Activated CD8-positive, alpha-beta memory T cell treated with anti-CD3 and anti-CD28 coated beads, Interleukin-2, amount 10 ng/mL, durations not matched to agents 7 days and 5 days (primary cell): Measurements from ENCODE around the gene PPP6R3. TPM values are rescaled to one million over a fixed set of nuclear protein-coding genes. Genes with fewer than 3 reads are reported as not detected.
A peak's percentile ranks its signal among the peaks of the same experiment; 100 is the strongest.

Source experiments
- ATAC-seq: fragments of 150-1000 bp; cut with Tn5 transposase; one replicate; pipeline ENCODE4 v1.10.0; 2021; ENCODE audit warnings: moderate library complexity
- CTCF ChIA-PET: fragments of 350-600 bp; sonication (Branson Sonifier 250); formaldehyde crosslinking; loops from one replicate; lab custom pipeline; 2021; ENCODE audit warnings: antibody characterized with exemption; lab: Charles Lee
- DNase-seq: peaks from one replicate; pipeline ENCODE4 v3.0.0-alpha.2; 2020
- H3K27ac Mint-ChIP-seq: one replicate; pipeline ENCODE4 v1.8.0; 2021; ENCODE audit warnings: mild to moderate bottlenecking, mixed read lengths
- H3K27me3 Mint-ChIP-seq: one replicate; pipeline ENCODE4 v1.8.0; 2021; ENCODE audit warnings: mixed read lengths
- H3K36me3 Mint-ChIP-seq: one replicate; pipeline ENCODE4 v1.8.0; 2021; ENCODE audit warnings: mild to moderate bottlenecking, mixed read lengths
- H3K4me1 Mint-ChIP-seq: one replicate; pipeline ENCODE4 v1.8.0; 2021; ENCODE audit warnings: mixed read lengths
- H3K4me3 Mint-ChIP-seq: one replicate; pipeline ENCODE4 v1.8.0; 2021; ENCODE audit warnings: mild to moderate bottlenecking, moderate library complexity, mixed read lengths
- H3K9me3 Mint-ChIP-seq: one replicate; pipeline ENCODE4 v1.8.0; 2022; ENCODE audit warnings: low read depth, mixed read lengths
- total RNA-seq, 2 experiments: library from RNA; stranded (reverse); gene quantifications; one replicate each; pipeline ENCODE4 v1.2.3, GENCODE V29; 2021

PPP6R3 gene
- total RNA-seq, 2 experiments from 2014 or later: 116 to 121 TPM

DNA sequence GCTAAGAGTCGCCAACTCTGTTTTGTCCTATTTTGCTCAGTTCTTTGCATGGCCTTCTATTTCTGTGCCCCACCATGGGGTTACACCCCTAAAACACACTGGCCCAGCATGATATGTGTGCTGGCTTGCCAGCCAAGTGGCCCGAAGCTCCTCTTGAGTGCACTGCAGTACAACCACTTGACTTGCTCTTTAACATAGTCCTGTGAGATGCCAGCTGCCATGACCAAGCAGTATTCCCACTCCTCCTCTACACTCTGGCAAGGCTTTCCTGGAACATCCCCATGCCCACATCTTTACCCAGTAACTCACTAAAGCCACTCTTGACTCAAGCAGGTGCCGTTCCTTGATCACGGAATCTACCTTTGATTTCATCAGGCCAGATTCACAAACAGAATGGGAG lies 120.9 kb downstream of the PPP6R3 start:
- Mint-ChIP-seq H3K4me1 (peaks cover 14% of the 10 kb centered on the region), H3K27ac (no peak overlapping the region), H3K4me3 (no peak overlapping the region), H3K9me3 (no peaks in the 10 kb centered on the region), H3K36me3 (peaks cover 56% of the 10 kb centered on the region), H3K27me3 (no peaks in the 10 kb centered on the region)
- ATAC-seq (no peak), DNase-seq (no peak)
- CTCF ChIA-PET: interaction anchor here (1.1 kb wide), 1 partner anchor 263 kb away, joined by 3 read pairs; no protein-coding TSS in a partner anchor

DNA sequence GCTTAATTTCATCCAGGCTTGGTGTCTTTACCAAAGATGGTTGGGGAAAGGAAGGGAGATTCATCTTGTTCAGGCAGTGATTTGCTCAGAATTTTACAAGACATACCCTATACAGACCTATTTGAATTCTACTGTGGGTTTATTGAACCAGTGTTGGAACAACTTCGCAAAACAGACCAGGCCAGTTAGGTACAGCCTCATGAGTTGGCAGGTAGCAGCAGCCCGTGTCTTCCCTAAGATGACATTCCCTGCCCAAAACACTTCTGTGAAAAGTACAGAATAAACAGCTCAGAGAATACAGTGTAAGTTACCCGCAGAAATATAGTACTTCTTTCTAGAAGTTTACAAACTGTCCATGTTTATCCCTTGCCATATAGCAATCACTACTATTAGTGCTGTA lies 121.3 kb downstream of the PPP6R3 start:
- Mint-ChIP-seq H3K9me3 (no peaks in the 10 kb centered on the region), H3K4me3 (no peak overlapping the region), H3K36me3 (peaks cover 53% of the 10 kb centered on the region), H3K27me3 (no peaks in the 10 kb centered on the region), H3K4me1 (peaks cover 14% of the 10 kb centered on the region), H3K27ac (no peak overlapping the region)
- DNase-seq (no peak), ATAC-seq (no peak)
- CTCF ChIA-PET: interaction anchor here (1.1 kb wide), 1 partner anchor 262 kb away, joined by 3 read pairs; no protein-coding TSS in a partner anchor

DNA sequence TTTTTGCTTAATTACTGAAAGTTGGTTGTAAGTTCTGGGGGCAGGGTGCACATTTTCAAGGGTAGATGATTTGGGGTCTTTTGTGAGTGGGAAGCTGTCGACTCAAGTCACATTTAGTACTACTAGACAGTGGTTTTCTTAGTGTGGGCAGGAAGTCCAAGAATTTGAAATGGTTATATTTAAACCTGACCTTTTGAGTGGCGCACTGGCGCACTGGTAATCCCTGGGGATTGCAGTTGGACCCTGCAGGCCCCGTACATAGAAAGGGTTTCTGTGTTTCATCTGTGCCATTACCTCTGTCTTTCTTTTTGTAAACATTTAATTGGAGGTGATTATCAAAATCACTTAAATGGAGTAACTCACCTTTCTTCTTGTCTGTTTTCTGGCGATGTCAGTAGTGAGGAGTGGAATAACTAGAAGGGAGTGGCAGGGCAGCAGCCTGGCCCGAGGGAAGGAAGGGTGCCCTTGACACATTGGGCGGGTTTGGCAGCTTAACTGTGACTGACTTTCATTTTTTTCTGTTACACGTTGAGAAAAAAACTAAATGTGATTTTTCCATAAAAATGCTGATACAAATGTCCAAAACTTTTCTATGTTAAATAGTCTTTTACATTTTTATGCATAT lies 122.0 kb downstream of the PPP6R3 start:
- peaks cover 14% of the 10 kb centered on the region for H3K4me1 Mint-ChIP-seq
- ATAC-seq: no peak
- H3K4me3 Mint-ChIP-seq: no peak overlapping the region
- DNase-seq: no peak
- CTCF ChIA-PET: interaction anchor here (1.7 kb wide), 1 partner anchor 262 kb away, joined by 5 read pairs; no protein-coding TSS in a partner anchor
- H3K9me3 Mint-ChIP-seq: no peaks in the 10 kb centered on the region
- H3K36me3 Mint-ChIP-seq: peaks cover 51% of the 10 kb centered on the region
- no peaks in the 10 kb centered on the region for H3K27me3 Mint-ChIP-seq
- no peak overlapping the region for H3K27ac Mint-ChIP-seq

DNA sequence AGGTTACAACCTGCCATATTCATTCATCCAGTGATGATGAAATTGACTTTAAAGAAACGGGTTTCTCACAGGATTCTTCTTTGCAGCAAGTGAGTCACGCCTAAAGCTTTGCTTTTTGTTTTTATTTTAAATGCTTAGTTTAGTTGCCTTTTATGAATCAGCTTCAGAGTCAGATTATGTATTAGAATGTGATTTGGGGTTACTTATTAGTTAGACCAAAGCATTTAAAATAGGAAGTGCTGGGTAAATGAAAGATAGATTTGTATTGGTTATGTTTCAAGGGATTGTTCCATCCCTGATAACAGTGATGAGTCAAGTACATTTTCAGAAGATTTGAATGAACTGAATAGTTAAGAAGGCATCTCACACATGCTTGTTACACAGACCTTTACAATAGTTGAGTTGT lies 122.5 kb downstream of the PPP6R3 start:
- DNase-seq (no peak), ATAC-seq (no peak)
- peaks cover 14% of the 10 kb centered on the region for H3K4me1 Mint-ChIP-seq
- H3K27ac Mint-ChIP-seq: peak overlapping the region; percentile 18
- CTCF ChIA-PET: interaction anchor here (1.1 to 2.3 kb wide), 5 partner anchors 10 to 261 kb away, joined by 4 to 14 read pairs (median 5); no protein-coding TSS in a partner anchor
- H3K4me3 Mint-ChIP-seq: no peak overlapping the region
- no peaks in the 10 kb centered on the region for H3K27me3 Mint-ChIP-seq
- peaks cover 52% of the 10 kb centered on the region for H3K36me3 Mint-ChIP-seq
- H3K9me3 Mint-ChIP-seq: no peaks in the 10 kb centered on the region

DNA sequence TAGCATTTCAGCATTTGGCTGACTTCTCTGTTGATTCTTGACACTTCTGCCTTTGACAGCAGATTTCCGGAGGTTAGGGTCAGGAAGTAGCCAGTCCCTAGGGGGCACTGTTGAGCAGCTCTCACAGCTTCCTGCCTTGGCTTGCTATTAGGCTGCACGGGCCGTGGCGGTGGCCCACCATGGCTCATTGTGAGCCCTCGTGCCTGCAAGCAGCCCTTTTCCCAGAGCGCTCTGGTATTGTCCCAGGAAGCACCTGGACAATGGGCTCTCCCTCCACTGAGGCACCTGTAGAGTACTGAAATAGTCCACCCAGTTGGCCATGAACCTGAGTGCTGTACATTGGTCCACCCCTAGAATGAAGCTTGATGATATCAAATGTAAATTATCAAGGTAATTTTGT lies 123.5 kb downstream of the PPP6R3 start:
- ATAC-seq (peak; percentile 74), DNase-seq (peak; percentile 72)
- H3K9me3 Mint-ChIP-seq: no peaks in the 10 kb centered on the region
- no peaks in the 10 kb centered on the region for H3K27me3 Mint-ChIP-seq
- H3K36me3 Mint-ChIP-seq: peaks cover 46% of the 10 kb centered on the region
- CTCF ChIA-PET: interaction anchor here (0.6 to 2.3 kb wide), 14 partner anchors 8 to 260 kb away, joined by 3 to 14 read pairs (median 4); no protein-coding TSS in a partner anchor
- H3K4me3 Mint-ChIP-seq: no peak overlapping the region
- H3K27ac Mint-ChIP-seq: no peak overlapping the region
- peaks cover 14% of the 10 kb centered on the region for H3K4me1 Mint-ChIP-seq

DNA sequence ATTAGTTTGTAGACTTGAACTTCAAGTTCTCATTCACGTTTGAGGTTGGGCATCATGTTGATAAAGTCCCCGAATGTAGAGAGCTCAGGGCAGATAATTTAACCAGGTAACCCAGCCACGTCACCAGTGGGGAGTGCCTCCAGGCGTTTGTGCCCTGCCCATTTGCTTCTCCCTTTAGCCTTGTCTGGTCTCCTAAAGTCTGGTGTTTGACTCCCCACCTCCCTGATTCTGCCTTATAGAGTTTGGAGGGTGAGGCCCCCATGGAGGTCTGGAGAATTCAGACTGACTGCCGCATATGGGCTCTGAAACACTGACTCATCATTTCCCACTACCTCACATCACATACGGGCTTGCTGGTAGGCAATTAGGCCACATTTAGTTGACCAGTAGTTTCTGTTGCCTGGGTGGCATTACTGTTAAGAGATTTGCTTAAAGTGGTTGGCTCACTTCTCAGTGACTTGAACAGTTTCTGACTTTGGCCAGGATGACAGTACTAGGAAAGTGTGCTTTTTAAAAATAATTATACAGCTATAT lies 124.5 kb downstream of the PPP6R3 start:
- Mint-ChIP-seq H3K4me1 (peaks cover 14% of the 10 kb centered on the region), H3K27ac (peak overlapping the region; percentile 19), H3K9me3 (no peaks in the 10 kb centered on the region), H3K27me3 (no peaks in the 10 kb centered on the region), H3K36me3 (peaks cover 43% of the 10 kb centered on the region), H3K4me3 (no peak overlapping the region)
- CTCF ChIA-PET: interaction anchor here (0.6 to 2.3 kb wide), 5 partner anchors 10 to 258 kb away, joined by 3 to 14 read pairs (median 4); no protein-coding TSS in a partner anchor
- DNase-seq: no peak
- no peak for ATAC-seq

DNA sequence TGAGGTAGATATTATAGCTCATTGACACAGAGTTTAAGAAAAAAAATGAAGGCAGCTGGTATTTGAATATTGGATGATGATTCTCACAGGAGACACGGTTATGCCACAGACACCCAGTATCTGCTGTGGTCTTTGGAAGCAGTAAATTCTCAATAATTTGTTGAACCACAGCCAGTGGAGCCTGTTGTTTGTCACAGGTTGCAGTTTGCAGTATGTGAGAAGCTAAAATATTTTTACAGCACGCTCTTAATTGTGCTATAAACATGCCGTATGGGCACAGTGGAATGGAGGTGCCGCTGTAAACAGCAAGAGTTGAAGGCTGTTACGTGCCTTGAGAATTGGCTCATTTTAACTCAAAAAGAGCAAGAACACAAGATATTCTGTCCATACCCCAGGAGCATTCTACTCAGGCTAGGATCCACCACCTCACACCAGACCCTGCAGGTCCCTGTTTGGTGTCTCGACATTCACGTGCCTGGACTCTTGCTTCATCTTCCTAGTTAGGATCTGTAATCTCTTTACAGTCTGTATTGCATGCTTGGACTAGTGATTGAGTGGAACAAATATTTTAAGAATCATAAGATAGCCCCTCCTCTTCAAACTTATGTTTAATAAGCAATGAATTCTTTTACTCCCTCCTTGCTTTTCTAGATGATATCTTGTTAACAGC lies 129.1 kb downstream of the PPP6R3 start:
- peaks cover 5% of the 10 kb centered on the region for H3K4me1 Mint-ChIP-seq
- ATAC-seq (no peak), DNase-seq (no peak)
- H3K27me3 Mint-ChIP-seq: no peaks in the 10 kb centered on the region
- CTCF ChIA-PET: interaction anchor here (1.0 kb wide), 1 partner anchor 14 kb away, joined by 4 read pairs; no protein-coding TSS in a partner anchor
- no peak overlapping the region for H3K27ac Mint-ChIP-seq
- H3K4me3 Mint-ChIP-seq: no peak overlapping the region
- H3K9me3 Mint-ChIP-seq: no peaks in the 10 kb centered on the region
- H3K36me3 Mint-ChIP-seq: peaks cover 34% of the 10 kb centered on the region

DNA sequence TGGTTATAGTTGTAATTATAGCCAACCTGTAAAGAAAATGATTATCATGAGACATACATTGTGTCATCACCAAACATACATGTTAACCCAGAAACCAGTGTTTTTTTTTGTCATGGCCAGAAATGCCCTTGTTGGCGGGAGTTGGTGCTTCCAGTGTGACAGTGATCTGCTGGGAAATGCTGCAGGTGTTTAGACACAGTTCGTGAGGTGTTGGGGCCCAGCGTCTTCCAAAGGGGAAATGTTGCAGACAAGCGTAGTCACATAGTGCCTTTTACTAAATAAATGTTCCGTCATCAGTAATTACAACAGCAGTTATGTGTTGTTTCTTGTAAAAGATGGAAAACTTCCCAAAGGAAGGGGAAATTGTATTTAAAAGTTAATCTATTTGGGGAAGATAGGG lies 131.2 kb downstream of the PPP6R3 start:
- Mint-ChIP-seq H3K9me3 (no peaks in the 10 kb centered on the region), H3K27ac (no peak overlapping the region), H3K4me1 (no peaks in the 10 kb centered on the region), H3K4me3 (no peak overlapping the region), H3K36me3 (peaks cover 40% of the 10 kb centered on the region), H3K27me3 (no peaks in the 10 kb centered on the region)
- ATAC-seq: no peak
- DNase-seq: no peak
- CTCF ChIA-PET: interaction anchor here (1.7 kb wide), 1 partner anchor 8 kb away, joined by 6 read pairs; no protein-coding TSS in a partner anchor

DNA sequence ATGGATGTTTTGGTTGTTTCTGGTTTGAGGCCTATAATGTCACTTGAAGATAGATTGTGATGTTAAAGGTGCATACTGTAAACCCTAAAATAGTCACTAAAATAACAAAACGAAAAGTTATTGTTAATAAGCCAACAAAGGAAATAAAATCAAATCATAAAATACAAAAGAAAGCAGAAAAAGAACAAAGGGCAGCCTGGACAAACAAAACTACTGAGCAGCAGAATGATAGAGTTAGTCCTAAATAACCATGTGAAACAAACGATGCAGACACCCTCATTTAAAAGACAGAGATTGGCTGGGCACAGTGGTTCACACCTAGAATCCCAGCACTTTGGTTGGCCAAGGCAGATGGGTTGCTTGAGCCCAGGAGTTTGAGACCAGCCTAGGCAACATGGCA lies 132.9 kb downstream of the PPP6R3 start:
- Mint-ChIP-seq H3K9me3 (no peaks in the 10 kb centered on the region), H3K27ac (peak overlapping the region; percentile 14), H3K36me3 (peaks cover 47% of the 10 kb centered on the region), H3K4me3 (no peak overlapping the region), H3K27me3 (no peaks in the 10 kb centered on the region), H3K4me1 (peaks cover 2% of the 10 kb centered on the region)
- DNase-seq (no peak), ATAC-seq (no peak)
- CTCF ChIA-PET: interaction anchor here (1.7 kb wide), 1 partner anchor 10 kb away, joined by 6 read pairs; no protein-coding TSS in a partner anchor

DNA sequence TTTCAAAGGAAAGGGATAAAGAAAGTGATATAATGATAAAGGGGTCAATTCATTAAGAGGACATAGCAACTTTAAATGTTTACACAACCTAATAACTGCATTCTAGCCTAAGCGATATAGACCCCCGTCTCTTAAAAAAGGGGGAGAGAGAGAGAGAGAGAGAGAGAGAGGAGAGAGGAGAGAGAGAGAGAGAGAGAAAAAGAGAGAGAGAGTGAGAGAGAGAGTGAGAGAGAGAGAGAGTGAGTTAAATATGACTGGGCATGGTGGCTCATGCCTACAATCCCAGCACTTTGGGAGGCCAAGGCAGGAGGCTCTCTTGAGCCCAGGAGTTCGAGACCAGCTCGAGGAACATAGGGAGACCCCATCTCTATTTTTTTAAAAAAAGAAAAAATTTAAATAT lies 133.6 kb downstream of the PPP6R3 start:
- ATAC-seq (no peak), DNase-seq (no peak)
- CTCF ChIA-PET: no interaction called here
- H3K27ac Mint-ChIP-seq: no peak overlapping the region
- H3K4me1 Mint-ChIP-seq: peaks cover 2% of the 10 kb centered on the region
- H3K4me3 Mint-ChIP-seq: no peak overlapping the region
- peaks cover 54% of the 10 kb centered on the region for H3K36me3 Mint-ChIP-seq
- H3K27me3 Mint-ChIP-seq: no peaks in the 10 kb centered on the region
- H3K9me3 Mint-ChIP-seq: no peaks in the 10 kb centered on the region

DNA sequence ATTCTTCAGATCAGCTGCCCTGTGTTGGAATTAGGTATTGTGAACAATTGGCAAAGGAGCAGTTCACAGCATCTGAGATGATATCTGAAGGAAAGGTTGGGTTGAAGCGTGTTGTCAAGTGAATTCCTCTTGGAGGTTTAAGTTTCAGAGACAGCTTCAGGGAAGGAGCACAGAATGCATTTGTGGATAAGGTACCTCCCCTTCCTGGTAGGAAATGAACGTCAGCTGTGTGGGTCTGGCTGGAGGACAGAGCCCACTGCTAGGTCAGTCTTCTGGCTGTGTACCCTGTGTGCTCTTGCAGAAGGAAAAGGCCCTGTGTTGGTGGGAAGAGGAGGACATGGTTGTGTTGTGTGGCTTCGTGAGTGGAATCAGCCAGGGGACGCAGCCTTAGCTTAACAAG lies 135.7 kb downstream of the PPP6R3 start:
- ATAC-seq (no peak), DNase-seq (no peak)
- peaks cover 61% of the 10 kb centered on the region for H3K36me3 Mint-ChIP-seq
- no peaks in the 10 kb centered on the region for H3K9me3 Mint-ChIP-seq
- no peak overlapping the region for H3K4me3 Mint-ChIP-seq
- no peaks in the 10 kb centered on the region for H3K27me3 Mint-ChIP-seq
- CTCF ChIA-PET: interaction anchor here (1.4 kb wide), 1 partner anchor 12 kb away, joined by 3 read pairs; no protein-coding TSS in a partner anchor
- H3K27ac Mint-ChIP-seq: no peak overlapping the region
- H3K4me1 Mint-ChIP-seq: peaks cover 2% of the 10 kb centered on the region

DNA sequence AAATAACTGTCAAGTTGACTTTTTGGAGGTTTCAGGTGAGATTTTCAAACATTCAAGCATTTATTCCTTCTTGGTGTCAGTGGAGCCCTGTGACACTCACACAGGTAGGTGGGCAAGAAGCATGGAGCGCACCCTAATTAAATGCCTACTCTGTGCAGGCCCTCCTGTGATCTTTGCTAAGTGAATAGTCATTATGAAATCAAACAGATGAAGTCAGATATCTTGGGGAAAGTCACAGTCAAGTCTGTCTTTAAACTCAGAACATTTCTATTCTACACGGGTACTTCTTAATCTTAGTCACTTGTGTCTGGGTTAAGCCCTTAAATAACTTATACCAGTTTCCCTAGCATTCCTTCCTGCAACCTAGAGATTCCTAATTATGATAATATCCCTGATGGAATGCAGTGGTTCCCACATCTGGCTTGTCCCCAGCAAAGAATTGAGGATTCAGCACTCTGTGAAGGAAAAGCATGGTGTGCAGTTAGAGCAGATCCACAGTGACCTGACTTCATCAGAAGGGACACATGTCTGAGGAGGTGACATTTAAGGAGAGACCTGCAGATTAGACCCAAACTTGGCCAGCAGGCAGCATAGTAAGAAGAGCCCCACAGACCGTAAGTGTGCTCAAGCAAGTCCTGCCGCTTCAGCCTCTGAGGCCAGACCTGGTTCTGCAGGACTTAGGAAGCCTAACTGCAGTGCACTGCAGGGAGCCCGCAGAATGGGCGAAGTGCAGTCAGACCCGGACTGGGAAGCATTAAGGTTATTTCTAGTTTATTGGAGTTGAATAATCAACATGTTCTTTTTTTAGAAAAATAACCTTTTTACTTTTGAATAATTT lies 138.5 kb downstream of the PPP6R3 start:
- Mint-ChIP-seq H3K4me3 (no peak overlapping the region), H3K4me1 (peaks cover 2% of the 10 kb centered on the region), H3K27me3 (no peaks in the 10 kb centered on the region), H3K36me3 (peaks cover 75% of the 10 kb centered on the region), H3K9me3 (no peaks in the 10 kb centered on the region), H3K27ac (no peak overlapping the region)
- CTCF ChIA-PET: no interaction called here
- no peak for ATAC-seq
- no peak for DNase-seq

DNA sequence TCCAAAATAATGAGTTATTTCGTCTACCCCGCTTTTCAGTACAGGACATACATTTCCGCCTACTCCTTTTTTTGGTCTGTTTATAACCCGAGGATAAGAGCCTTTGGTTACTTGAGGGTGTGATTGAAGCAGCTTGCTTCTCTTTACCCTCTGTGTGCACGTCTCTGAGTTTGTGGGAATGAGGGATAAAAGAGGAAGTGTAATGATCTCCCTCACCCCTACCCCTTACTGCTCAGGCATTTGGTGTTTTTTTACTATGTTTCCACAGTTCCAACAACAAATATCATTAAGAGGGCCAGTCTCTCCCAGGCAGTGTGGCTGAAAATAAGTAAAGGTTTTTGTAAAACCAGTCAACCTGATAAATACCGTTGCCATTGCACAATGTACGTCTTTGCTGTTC lies 140.6 kb downstream of the PPP6R3 start:
- no peaks in the 10 kb centered on the region for H3K27me3 Mint-ChIP-seq
- H3K9me3 Mint-ChIP-seq: no peaks in the 10 kb centered on the region
- CTCF ChIA-PET: interaction anchor here (1.3 kb wide), 1 partner anchor 9 kb away, joined by 3 read pairs; no protein-coding TSS in a partner anchor
- DNase-seq (no peak), ATAC-seq (no peak)
- peaks cover 83% of the 10 kb centered on the region for H3K36me3 Mint-ChIP-seq
- H3K27ac Mint-ChIP-seq: no peak overlapping the region
- peaks cover 2% of the 10 kb centered on the region for H3K4me1 Mint-ChIP-seq
- H3K4me3 Mint-ChIP-seq: no peak overlapping the region
